Endothelial cell of umbilical vein (primary cell): ENCODE data around the gene TMEM120B. TPM values are rescaled to one million over a fixed set of nuclear protein-coding genes. Genes with fewer than 3 reads are reported as not detected.

Experiments used
- BruUV-seq: library from RNA; stranded (reverse); fragments of 400-500 nt; replicated peaks from 2 replicates; lab custom pipeline; 2021; lab: Mats Ljungman, UMichigan
- CTCF ChIA-PET: fragments of 300-600, 350-600 bp; sonication (Branson Sonifier 250); formaldehyde crosslinking; loops from one replicate; lab custom pipeline; 2021; ENCODE audit warnings: antibody characterized with exemption, inconsistent platforms; lab: Charles Lee
- POLR2A ChIA-PET: fragments of 300-600, 350-600 bp; sonication (Branson Sonifier 250); formaldehyde crosslinking; loops from one replicate; lab custom pipeline; 2021; ENCODE audit warnings: antibody characterized with exemption, inconsistent platforms; lab: Charles Lee
- DNase-seq: peaks from one replicate; pipeline ENCODE4 v3.0.0-alpha.2; 2011; ENCODE audit warnings: low read depth, low spot score
- FAIRE-seq: peaks from 2 replicates; lab custom pipeline; 2011; peaks lifted over from hg19 to GRCh38; lab: Jason Lieb, UNC
- H2AFZ ChIP-seq: 2 replicates; pipeline ENCODE4 v1.6.0; 2012; ENCODE audit warnings: low read depth, low read length, control low read depth, inconsistent platforms
- H3K27ac ChIP-seq: 2 replicates; pipeline ENCODE4 v1.5.1; 2011; ENCODE audit warnings: low read depth, mild to moderate bottlenecking, control low read depth, low read length, moderate library complexity; ENCODE audit not compliant: insufficient read depth
- H3K27me3 ChIP-seq, 2 experiments: 2 replicates each; pipeline versions ENCODE4 v1.6.0 to v1.6.1; 2011; ENCODE audit warnings: low read length in 2 of 2, mixed read lengths in 1 of 2; ENCODE audit not compliant: control insufficient read depth in 2 of 2, insufficient read depth in 2 of 2
- H3K36me3 ChIP-seq, 2 experiments: 2 replicates in 1 of 2; 3 replicates in 1 of 2; pipeline ENCODE4 v1.5.1; 2011; ENCODE audit warnings: low read length in 2 of 2, mild to moderate bottlenecking in 1 of 2, moderate library complexity in 1 of 2; ENCODE audit not compliant: control insufficient read depth in 2 of 2, insufficient read depth in 2 of 2; ENCODE audit errors: extremely low read depth in 1 of 2
- H3K4me1 ChIP-seq: 3 replicates; pipeline ENCODE4 v1.5.1; 2011; ENCODE audit warnings: mild to moderate bottlenecking, low read length; ENCODE audit not compliant: control insufficient read depth, insufficient read depth; ENCODE audit errors: extremely low read depth
- H3K4me2 ChIP-seq: 2 replicates; pipeline ENCODE4 v1.6.1; 2011; ENCODE audit warnings: low read length, control low read depth, mixed read lengths; ENCODE audit not compliant: insufficient read depth
- H3K4me3 ChIP-seq, 3 experiments: fragments of 200-600 bp in 1 of 3; sonication (generic), shearing (Covaris generic) in 1 of 3; replicated peaks in 1 of 3; 2 replicates each; pipeline ENCODE4 v1.5.1; 2011 to 2016; ENCODE audit warnings: control low read depth in 3 of 3, low read length in 3 of 3, mild to moderate bottlenecking in 2 of 3, inconsistent platforms in 1 of 3, low read depth in 1 of 3, moderate library complexity in 1 of 3; ENCODE audit not compliant: insufficient read depth in 1 of 3
- H3K79me2 ChIP-seq: 2 replicates; pipeline ENCODE4 v1.6.0; 2012; ENCODE audit warnings: low read length, inconsistent platforms; ENCODE audit not compliant: control insufficient read depth, insufficient read depth
- H3K9ac ChIP-seq: replicated peaks from 2 replicates; pipeline ENCODE3; 2011; ENCODE audit warnings: low read length, control low read depth; ENCODE audit not compliant: insufficient read depth; ENCODE audit errors: extremely low read depth
- H3K9me1 ChIP-seq: replicated peaks from 3 replicates; pipeline ENCODE4 v1.6.0; 2011; ENCODE audit warnings: mild to moderate bottlenecking, low read length; ENCODE audit not compliant: control insufficient read depth, insufficient read depth; ENCODE audit errors: extremely low read depth
- H3K9me3 ChIP-seq: replicated peaks from 2 replicates; pipeline ENCODE4 v1.5.1; 2012; ENCODE audit warnings: low read length, inconsistent platforms; ENCODE audit not compliant: control insufficient read depth, insufficient read depth
- H4K20me1 ChIP-seq: replicated peaks from 2 replicates; pipeline ENCODE3; 2011; ENCODE audit warnings: mild to moderate bottlenecking, low read length; ENCODE audit not compliant: control insufficient read depth, insufficient read depth; ENCODE audit errors: extremely low read depth
- EZH2 ChIP-seq: IDR thresholded peaks from 2 replicates; pipeline ENCODE4 v1.6.1; 2012; ENCODE audit warnings: borderline replicate concordance, low read depth, mild to moderate bottlenecking, moderate library complexity, low read length, inconsistent platforms; ENCODE audit not compliant: severe bottlenecking
- FOS ChIP-seq: IDR thresholded peaks from 2 replicates; pipeline ENCODE4 v1.6.1; 2011; ENCODE audit warnings: mild to moderate bottlenecking, low read length, moderate library complexity, borderline replicate concordance; ENCODE audit not compliant: insufficient read depth
- GATA2 ChIP-seq: IDR thresholded peaks from 2 replicates; pipeline ENCODE4 v1.7.0; 2011; ENCODE audit warnings: low read depth, mild to moderate bottlenecking, moderate library complexity, mixed read lengths, low read length; ENCODE audit not compliant: insufficient read length, insufficient read depth
- JUN ChIP-seq: IDR thresholded peaks from 2 replicates; pipeline ENCODE4 v1.6.1; 2011; ENCODE audit warnings: borderline replicate concordance, low read depth; ENCODE audit not compliant: insufficient read length, insufficient read depth
- MYC ChIP-seq: IDR thresholded peaks from one replicate; pipeline ENCODE4 v1.6.1; 2011; ENCODE audit warnings: mild to moderate bottlenecking, low read depth, low read length
- POLR2A ChIP-seq: IDR thresholded peaks from 2 replicates; pipeline ENCODE4 v1.6.1; 2012; ENCODE audit warnings: low read depth, mild to moderate bottlenecking, control low read depth, low read length
- POLR2AphosphoS5 ChIP-seq: IDR thresholded peaks from 2 replicates; pipeline ENCODE4 v1.6.1; 2012; ENCODE audit warnings: low read depth, mild to moderate bottlenecking, control low read depth, low read length, moderate library complexity; ENCODE audit not compliant: insufficient read depth
- dilution Hi-C: fragments of 300-500 bp; cut with MboI; formaldehyde crosslinking; loops from one replicate; pipeline ENCODE4 v1.15.0; 2019; ENCODE audit warnings: low sequenced_read_pairs; ENCODE audit not compliant: extremely low pct_ligation_motif_present
- intact Hi-C: fragments of 100-400 bp; cut with micrococcal nuclease; formaldehyde crosslinking; loops from one replicate; pipeline ENCODE4 v1.10.0; 2022
- polyA plus RNA-seq, 4 experiments: library from polyadenylated mRNA; depleted of rRNA in 3 of 4; stranded (reverse) in 3 of 4; unstranded in 1 of 4; fragments of >200 nt; gene quantifications; 2 replicates each; pipeline versions ENCODE4 v1.2.1 to v1.2.3, GENCODE V29; 2011 to 2012; ENCODE audit warnings: missing spikeins in 1 of 4
- total RNA-seq: library from RNA; stranded (reverse); gene quantifications from 2 replicates; pipeline ENCODE4 v1.2.3, GENCODE V29; 2021
- TF ChIP-seq, protein P1 (sequence below), 2 donors: IDR thresholded peaks; 1 replicate in 1 of 2; 2 replicates in 1 of 2; pipeline ENCODE4 v1.5.1; 2011; ENCODE audit warnings: low read length in 2 of 2, mild to moderate bottlenecking in 2 of 2, moderate library complexity in 2 of 2, control low read depth in 1 of 2, inconsistent platforms in 1 of 2, low read depth in 1 of 2; ENCODE audit not compliant: insufficient read depth in 1 of 2; ENCODE audit errors: extremely low read depth in 1 of 2
- TF ChIP-seq, protein P2 (sequence below): IDR thresholded peaks from 2 replicates; pipeline ENCODE4 v1.6.1; 2011; ENCODE audit not compliant: insufficient read depth, insufficient read length

The TMEM120B gene
- total and polyA plus RNA-seq, 2 donors (not counting 3 experiments of a cell fraction or from before 2014, with no cell fraction given): 10.4 to 12.8 TPM

DNA sequence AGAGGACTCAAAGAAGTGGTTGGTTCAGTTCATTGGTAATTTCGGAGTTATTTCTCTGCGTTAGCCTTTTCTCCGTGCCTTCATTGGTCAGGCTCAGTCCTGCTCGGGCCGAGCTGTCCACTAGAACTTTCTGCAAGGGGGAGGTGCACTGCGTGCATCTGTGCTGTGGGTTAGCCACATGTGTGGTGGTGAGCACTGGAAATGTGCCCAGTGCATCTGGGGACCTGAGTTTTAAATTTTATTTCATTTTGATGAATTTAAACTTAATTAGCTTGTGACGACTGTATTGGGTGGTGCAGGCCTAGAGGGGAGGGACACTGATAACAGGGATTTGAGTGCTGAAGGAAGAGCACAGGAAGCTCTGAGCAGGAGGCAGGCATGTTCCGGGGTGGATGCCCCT, 115.8 kb downstream of the TMEM120B start:
- TF ChIP-seq FOS (no peak), GATA2 (no peak), EZH2 (no peak), POLR2A (no peak), JUN (no peak), POLR2AphosphoS5 (no peak), MYC (no peak)
- TF ChIP-seq, protein P1, sequence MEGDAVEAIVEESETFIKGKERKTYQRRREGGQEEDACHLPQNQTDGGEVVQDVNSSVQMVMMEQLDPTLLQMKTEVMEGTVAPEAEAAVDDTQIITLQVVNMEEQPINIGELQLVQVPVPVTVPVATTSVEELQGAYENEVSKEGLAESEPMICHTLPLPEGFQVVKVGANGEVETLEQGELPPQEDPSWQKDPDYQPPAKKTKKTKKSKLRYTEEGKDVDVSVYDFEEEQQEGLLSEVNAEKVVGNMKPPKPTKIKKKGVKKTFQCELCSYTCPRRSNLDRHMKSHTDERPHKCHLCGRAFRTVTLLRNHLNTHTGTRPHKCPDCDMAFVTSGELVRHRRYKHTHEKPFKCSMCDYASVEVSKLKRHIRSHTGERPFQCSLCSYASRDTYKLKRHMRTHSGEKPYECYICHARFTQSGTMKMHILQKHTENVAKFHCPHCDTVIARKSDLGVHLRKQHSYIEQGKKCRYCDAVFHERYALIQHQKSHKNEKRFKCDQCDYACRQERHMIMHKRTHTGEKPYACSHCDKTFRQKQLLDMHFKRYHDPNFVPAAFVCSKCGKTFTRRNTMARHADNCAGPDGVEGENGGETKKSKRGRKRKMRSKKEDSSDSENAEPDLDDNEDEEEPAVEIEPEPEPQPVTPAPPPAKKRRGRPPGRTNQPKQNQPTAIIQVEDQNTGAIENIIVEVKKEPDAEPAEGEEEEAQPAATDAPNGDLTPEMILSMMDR (IDR thresholded peaks at IDR 0.05; ENCODE audit: extremely low read depth in 1 of 2, insufficient read depth in 1 of 2, low read depth in 1 of 2, low read length in 2 of 2): no peak
- TF ChIP-seq, protein P2, sequence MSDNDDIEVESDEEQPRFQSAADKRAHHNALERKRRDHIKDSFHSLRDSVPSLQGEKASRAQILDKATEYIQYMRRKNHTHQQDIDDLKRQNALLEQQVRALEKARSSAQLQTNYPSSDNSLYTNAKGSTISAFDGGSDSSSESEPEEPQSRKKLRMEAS: no peak
- dilution Hi-C loops (no loop called here), intact Hi-C loops (no loop called here)
- Histone ChIP-seq H3K9ac (no peak overlapping the region), H3K9me1 (no peaks in the 10 kb centered on the region), H2AFZ (no peak overlapping the region), H3K4me3 (no peak overlapping the region), H3K36me3 (peaks cover 14 to 42% of the 10 kb centered on the region in 2 experiments), H3K79me2 (no peaks in the 10 kb centered on the region), H3K4me2 (no peak overlapping the region), H3K4me1 (no peaks in the 10 kb centered on the region), H3K9me3 (no peaks in the 10 kb centered on the region), H3K27ac (no peak overlapping the region), H3K27me3 (no peaks in the 10 kb centered on the region), H4K20me1 (no peaks in the 10 kb centered on the region)
- no TSS peak for BruUV-seq
- DNase-seq (no peak), FAIRE-seq (no peak)
- ChIA-PET POLR2A (no interaction called here), CTCF (interaction anchor here (0.8 to 4.0 kb wide), 5 partner anchors 8 to 60 kb away, joined by 3 to 17 read pairs (median 3); partner anchors contain the start of genes PSMD9 and RHOF)
